Breast epithelium (tissue), 3 donors: ENCODE measurements around the gene KRR1.
"Not testable (repeated sequence)": the region's sequence is repeated elsewhere in the genome, so short reads cannot be mapped to it uniquely, and the experiment has no call there.

Experiments
- POLR2A ChIP-seq: fragments of 450-650 bp; IDR thresholded peaks from one replicate; pipeline ENCODE4 v1.6.1; 2016; ENCODE audit warnings: antibody characterized with exemption, mild to moderate bottlenecking, moderate library complexity
- POLR2AphosphoS5 ChIP-seq, 3 donors: sonication (generic); formaldehyde crosslinking; IDR thresholded peaks; one replicate each; pipeline ENCODE4 v1.6.1; 2017; ENCODE audit warnings: antibody characterized with exemption in 3 of 3
- TF ChIP-seq, protein P1 (sequence below), 3 donors: fragments of 450-650 bp; IDR thresholded peaks; one replicate each; pipeline ENCODE4 v1.5.1; 2016 to 2017; ENCODE audit warnings: antibody characterized with exemption in 3 of 3, mild to moderate bottlenecking in 3 of 3, moderate library complexity in 3 of 3

DNA sequence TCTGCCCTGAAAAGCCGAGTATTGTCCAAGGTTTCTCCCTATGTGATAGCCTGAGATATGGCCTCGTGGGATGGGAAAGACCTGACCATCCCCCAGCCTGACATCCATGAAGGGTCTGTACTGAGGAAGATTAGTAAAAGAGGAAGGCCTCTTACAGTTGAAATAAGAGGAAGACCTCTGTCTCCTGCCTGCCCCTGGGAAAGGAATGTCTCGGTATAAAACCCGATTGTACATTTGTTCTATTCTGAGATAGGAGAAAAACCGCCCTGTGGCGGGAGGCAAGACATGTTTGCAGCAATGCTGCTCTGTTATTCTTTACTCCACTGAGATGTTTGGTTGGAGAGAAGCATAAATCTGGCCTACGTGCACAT, 66.3 kb downstream of the KRR1 start:
- TF ChIP-seq, protein P1, sequence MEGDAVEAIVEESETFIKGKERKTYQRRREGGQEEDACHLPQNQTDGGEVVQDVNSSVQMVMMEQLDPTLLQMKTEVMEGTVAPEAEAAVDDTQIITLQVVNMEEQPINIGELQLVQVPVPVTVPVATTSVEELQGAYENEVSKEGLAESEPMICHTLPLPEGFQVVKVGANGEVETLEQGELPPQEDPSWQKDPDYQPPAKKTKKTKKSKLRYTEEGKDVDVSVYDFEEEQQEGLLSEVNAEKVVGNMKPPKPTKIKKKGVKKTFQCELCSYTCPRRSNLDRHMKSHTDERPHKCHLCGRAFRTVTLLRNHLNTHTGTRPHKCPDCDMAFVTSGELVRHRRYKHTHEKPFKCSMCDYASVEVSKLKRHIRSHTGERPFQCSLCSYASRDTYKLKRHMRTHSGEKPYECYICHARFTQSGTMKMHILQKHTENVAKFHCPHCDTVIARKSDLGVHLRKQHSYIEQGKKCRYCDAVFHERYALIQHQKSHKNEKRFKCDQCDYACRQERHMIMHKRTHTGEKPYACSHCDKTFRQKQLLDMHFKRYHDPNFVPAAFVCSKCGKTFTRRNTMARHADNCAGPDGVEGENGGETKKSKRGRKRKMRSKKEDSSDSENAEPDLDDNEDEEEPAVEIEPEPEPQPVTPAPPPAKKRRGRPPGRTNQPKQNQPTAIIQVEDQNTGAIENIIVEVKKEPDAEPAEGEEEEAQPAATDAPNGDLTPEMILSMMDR (IDR thresholded peaks at IDR 0.05) = not testable (repeated sequence)
- not testable (repeated sequence) for TF ChIP-seq POLR2AphosphoS5 (IDR thresholded peaks at IDR 0.05); POLR2A
